Spleen (tissue), 7 donors: ENCODE results near the gene GIT1.

Experiments used
- CTCF ChIP-seq, 11 experiments: fragments of 200-600 bp in 7 of 11; fragments of 450-650 bp in 4 of 11; sonication (generic) in 4 of 11; IDR thresholded peaks in 8 of 11; conservative IDR thresholded peaks in 3 of 11; 1 replicate in 7 of 11; 2 replicates in 4 of 11; pipeline versions ENCODE4 v1.4.0 to v1.8.0; 2016 to 2021; ENCODE audit warnings: antibody characterized with exemption in 11 of 11, inconsistent platforms in 4 of 11, mild to moderate bottlenecking in 1 of 11
- POLR2A ChIP-seq, 3 donors: fragments of 450-650 bp; IDR thresholded peaks; one replicate each; pipeline ENCODE4 v1.5.1; 2017; ENCODE audit warnings: antibody characterized with exemption in 3 of 3, mild to moderate bottlenecking in 1 of 3
- POLR2AphosphoS5 ChIP-seq, 3 donors: sonication (generic); formaldehyde crosslinking; IDR thresholded peaks; one replicate each; pipeline ENCODE4 v1.5.1; 2017; ENCODE audit warnings: antibody characterized with exemption in 3 of 3
- donor health status: DM: no; HTN: no; CAD: no; lungs with moderate emphysema.
- donor health status: DM: no; HTN: no; CAD: no.
- donor health status: DM: no; HTN: no; CAD: no.

GRCh38 chr17:29618272-29619065, 29.0 kb upstream of the GIT1 start:
- TF ChIP-seq CTCF (IDR thresholded peaks at IDR 0.05 in 8 of 11, conservative IDR thresholded peaks at IDR 0.05 in 3 of 11) (peak in 3 of 11 experiments; percentile 30 to 58 (median 53)), POLR2A (IDR thresholded peaks at IDR 0.05) (no peak), POLR2AphosphoS5 (IDR thresholded peaks at IDR 0.05) (no peak)
